Measurements from ENCODE around the gene CEP72.
"Not testable (repeated sequence)": the region's sequence is repeated elsewhere in the genome, so short reads cannot be mapped to it uniquely, and the experiment has no call there.

The CEP72 gene

DNA sequence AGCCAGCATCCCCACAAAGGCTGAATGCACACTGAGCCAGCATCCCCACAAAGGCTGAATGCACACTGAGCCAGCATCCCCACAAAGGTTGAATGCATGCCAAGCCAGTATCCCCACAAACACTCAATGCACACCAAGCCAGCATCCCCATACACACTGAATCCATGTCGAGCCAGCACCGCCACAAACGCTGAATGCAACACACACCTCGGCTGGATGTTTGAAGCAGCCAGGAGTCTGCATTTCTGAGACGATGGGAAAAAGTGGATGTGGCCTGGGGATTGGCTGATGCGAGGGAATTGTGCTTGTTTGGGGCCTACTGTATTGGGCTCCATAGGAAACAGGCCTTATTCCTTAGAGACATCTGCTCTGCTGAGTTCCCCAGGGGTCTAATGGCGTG is 30.9 kb upstream of the CEP72 start:
- H3K4me2 ChIP-seq (ENCODE audit: insufficient read depth, low read length): no peak overlapping the region
- H4K20me1 ChIP-seq (ENCODE audit: insufficient read depth, low read length): no peaks in the 10 kb centered on the region
- H3K4me3 ChIP-seq (ENCODE audit: low read depth in 1 of 2, low read length in 2 of 2): no peak overlapping the region
- no peaks in the 10 kb centered on the region for H3K79me2 ChIP-seq (ENCODE audit: insufficient read depth, low read length)
- no peak overlapping the region for H3K9ac ChIP-seq (ENCODE audit: low read depth, low read length)
- ATAC-seq (ENCODE audit: insufficient read depth, low read depth): no peak
- no peak overlapping the region for H2AFZ ChIP-seq (ENCODE audit: low read depth, low read length)
- H3K9me3 ChIP-seq (ENCODE audit: insufficient read depth, low read length, severe bottlenecking): no peaks in the 10 kb centered on the region
- TF ChIP-seq, protein P1, sequence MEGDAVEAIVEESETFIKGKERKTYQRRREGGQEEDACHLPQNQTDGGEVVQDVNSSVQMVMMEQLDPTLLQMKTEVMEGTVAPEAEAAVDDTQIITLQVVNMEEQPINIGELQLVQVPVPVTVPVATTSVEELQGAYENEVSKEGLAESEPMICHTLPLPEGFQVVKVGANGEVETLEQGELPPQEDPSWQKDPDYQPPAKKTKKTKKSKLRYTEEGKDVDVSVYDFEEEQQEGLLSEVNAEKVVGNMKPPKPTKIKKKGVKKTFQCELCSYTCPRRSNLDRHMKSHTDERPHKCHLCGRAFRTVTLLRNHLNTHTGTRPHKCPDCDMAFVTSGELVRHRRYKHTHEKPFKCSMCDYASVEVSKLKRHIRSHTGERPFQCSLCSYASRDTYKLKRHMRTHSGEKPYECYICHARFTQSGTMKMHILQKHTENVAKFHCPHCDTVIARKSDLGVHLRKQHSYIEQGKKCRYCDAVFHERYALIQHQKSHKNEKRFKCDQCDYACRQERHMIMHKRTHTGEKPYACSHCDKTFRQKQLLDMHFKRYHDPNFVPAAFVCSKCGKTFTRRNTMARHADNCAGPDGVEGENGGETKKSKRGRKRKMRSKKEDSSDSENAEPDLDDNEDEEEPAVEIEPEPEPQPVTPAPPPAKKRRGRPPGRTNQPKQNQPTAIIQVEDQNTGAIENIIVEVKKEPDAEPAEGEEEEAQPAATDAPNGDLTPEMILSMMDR (IDR thresholded peaks at IDR 0.05; ENCODE audit: borderline replicate concordance, extremely low read depth, low read length, poor library complexity, severe bottlenecking): no peak
- no peak for TF ChIP-seq EZH2 (IDR thresholded peaks at IDR 0.05; ENCODE audit: borderline replicate concordance, low read depth, low read length, severe bottlenecking)
- no peaks in the 10 kb centered on the region for H3K4me1 ChIP-seq (ENCODE audit: insufficient read depth, low read length)
- no peak overlapping the region for H3K27ac ChIP-seq (ENCODE audit: low read length)
- H3K36me3 ChIP-seq (ENCODE audit: insufficient read depth, low read length): no peaks in the 10 kb centered on the region
- DNase-seq: no peak
- H3K27me3 ChIP-seq (ENCODE audit: insufficient read depth, low read length, poor library complexity): no peaks in the 10 kb centered on the region

DNA sequence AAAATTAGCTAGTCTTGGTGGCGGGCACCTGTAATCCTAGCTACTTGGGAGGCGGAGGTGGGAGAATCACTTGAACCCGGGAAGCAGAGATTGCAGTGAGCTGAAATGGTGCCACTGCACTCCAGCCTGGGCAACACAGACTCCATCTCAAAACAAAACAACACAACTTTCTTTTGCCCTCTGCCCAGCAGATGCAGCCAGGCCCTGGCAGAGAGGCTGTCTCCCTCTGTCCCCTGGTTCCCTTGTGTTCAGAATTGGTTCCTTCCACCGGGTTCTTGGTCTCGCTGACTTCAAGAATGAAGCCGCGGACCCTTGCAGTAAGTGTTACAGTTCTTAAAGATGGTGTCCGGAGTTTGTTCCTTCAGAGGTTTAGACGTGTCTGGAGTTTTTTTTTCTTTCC is 30.2 kb upstream of the CEP72 start:
- no peak overlapping the region for H2AFZ ChIP-seq (ENCODE audit: low read depth, low read length)
- no peak overlapping the region for H3K4me2 ChIP-seq (ENCODE audit: insufficient read depth, low read length)
- H4K20me1 ChIP-seq (ENCODE audit: insufficient read depth, low read length): no peaks in the 10 kb centered on the region
- no peaks in the 10 kb centered on the region for H3K27me3 ChIP-seq (ENCODE audit: insufficient read depth, low read length, poor library complexity)
- no peak overlapping the region for H3K9ac ChIP-seq (ENCODE audit: low read depth, low read length)
- no peak overlapping the region for H3K27ac ChIP-seq (ENCODE audit: low read length)
- no peaks in the 10 kb centered on the region for H3K9me3 ChIP-seq (ENCODE audit: insufficient read depth, low read length, severe bottlenecking)
- DNase-seq: no peak
- no peaks in the 10 kb centered on the region for H3K79me2 ChIP-seq (ENCODE audit: insufficient read depth, low read length)
- no peaks in the 10 kb centered on the region for H3K4me1 ChIP-seq (ENCODE audit: insufficient read depth, low read length)
- no peak for ATAC-seq (ENCODE audit: insufficient read depth, low read depth)
- TF ChIP-seq EZH2 (IDR thresholded peaks at IDR 0.05; ENCODE audit: borderline replicate concordance, low read depth, low read length, severe bottlenecking): no peak
- TF ChIP-seq, protein P1 (IDR thresholded peaks at IDR 0.05; ENCODE audit: borderline replicate concordance, extremely low read depth, low read length, poor library complexity, severe bottlenecking): no peak
- no peaks in the 10 kb centered on the region for H3K36me3 ChIP-seq (ENCODE audit: insufficient read depth, low read length)
- H3K4me3 ChIP-seq (ENCODE audit: low read depth in 1 of 2, low read length in 2 of 2): no peak overlapping the region

DNA sequence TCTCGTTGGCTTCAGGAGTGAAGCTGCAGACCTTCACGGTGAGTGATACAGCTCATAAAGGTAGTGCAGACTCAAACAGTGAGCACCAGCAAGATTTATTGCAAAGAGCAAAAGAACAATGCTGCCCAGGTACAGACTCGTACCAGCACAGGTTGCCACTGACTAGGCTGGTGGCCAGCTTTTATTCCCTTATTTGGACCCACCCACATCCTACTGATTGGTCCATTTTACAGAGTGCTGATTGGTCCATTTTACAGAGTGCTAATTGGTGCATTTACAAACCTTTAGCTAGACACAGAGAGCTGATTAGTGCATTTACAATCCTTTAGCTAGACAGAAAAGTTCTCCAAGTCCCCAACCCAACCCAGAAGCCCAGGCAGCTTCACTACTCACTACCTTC is 29.7 kb upstream of the CEP72 start:
- not testable (repeated sequence) for H2AFZ ChIP-seq (ENCODE audit: low read depth, low read length); H3K79me2 ChIP-seq (ENCODE audit: insufficient read depth, low read length); H3K4me2 ChIP-seq (ENCODE audit: insufficient read depth, low read length); H4K20me1 ChIP-seq (ENCODE audit: insufficient read depth, low read length); H3K9ac ChIP-seq (ENCODE audit: low read depth, low read length); H3K36me3 ChIP-seq (ENCODE audit: insufficient read depth, low read length); H3K4me3 ChIP-seq (ENCODE audit: low read depth in 1 of 2, low read length in 2 of 2); ATAC-seq (ENCODE audit: insufficient read depth, low read depth); H3K4me1 ChIP-seq (ENCODE audit: insufficient read depth, low read length); H3K27me3 ChIP-seq (ENCODE audit: insufficient read depth, low read length, poor library complexity); H3K9me3 ChIP-seq (ENCODE audit: insufficient read depth, low read length, severe bottlenecking); H3K27ac ChIP-seq (ENCODE audit: low read length); DNase-seq

DNA sequence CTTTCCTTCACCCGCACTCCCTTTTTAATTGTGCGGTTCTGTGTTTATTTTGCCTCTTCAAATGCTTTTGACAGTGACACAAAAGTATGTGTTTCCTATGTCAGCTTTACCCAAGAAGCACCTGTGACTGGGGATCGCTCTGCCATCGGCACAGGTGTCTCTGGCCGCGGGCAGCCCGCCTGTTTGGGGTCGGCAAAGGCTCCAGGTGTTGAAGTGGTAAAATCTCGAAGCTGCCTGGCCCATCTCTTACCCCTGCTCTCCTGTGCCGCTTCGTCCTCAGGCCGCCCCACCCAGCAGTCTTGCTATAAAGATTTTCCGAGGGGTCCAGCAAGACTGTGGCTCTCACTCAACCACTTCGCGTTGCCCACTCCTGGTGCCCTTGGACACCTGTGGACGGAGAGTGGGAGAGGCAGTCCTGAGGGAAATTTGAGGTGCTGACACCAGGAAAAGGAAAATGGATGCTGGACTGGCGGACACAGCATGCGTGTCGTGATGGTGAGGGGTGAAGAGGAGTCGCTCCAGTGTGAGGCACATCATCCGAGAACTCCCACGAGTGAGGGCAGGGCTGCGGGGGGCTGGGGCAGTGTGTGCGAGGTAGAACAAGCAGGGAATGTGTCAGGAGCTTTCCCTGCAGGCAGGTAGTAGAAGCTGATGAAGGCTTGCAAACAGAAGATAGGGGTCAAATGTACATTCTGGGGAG is 29.1 kb upstream of the CEP72 start:
- no peaks in the 10 kb centered on the region for H3K9me3 ChIP-seq (ENCODE audit: insufficient read depth, low read length, severe bottlenecking)
- no peaks in the 10 kb centered on the region for H3K79me2 ChIP-seq (ENCODE audit: insufficient read depth, low read length)
- no peaks in the 10 kb centered on the region for H3K4me1 ChIP-seq (ENCODE audit: insufficient read depth, low read length)
- H3K9ac ChIP-seq (ENCODE audit: low read depth, low read length): no peak overlapping the region
- TF ChIP-seq EZH2 (IDR thresholded peaks at IDR 0.05; ENCODE audit: borderline replicate concordance, low read depth, low read length, severe bottlenecking): no peak
- TF ChIP-seq, protein P1 (IDR thresholded peaks at IDR 0.05; ENCODE audit: borderline replicate concordance, extremely low read depth, low read length, poor library complexity, severe bottlenecking): no peak
- no peak for ATAC-seq (ENCODE audit: insufficient read depth, low read depth)
- no peak overlapping the region for H3K4me3 ChIP-seq (ENCODE audit: low read depth in 1 of 2, low read length in 2 of 2)
- no peaks in the 10 kb centered on the region for H3K36me3 ChIP-seq (ENCODE audit: insufficient read depth, low read length)
- H3K27me3 ChIP-seq (ENCODE audit: insufficient read depth, low read length, poor library complexity): no peaks in the 10 kb centered on the region
- H3K27ac ChIP-seq (ENCODE audit: low read length): no peak overlapping the region
- DNase-seq: no peak
- no peaks in the 10 kb centered on the region for H4K20me1 ChIP-seq (ENCODE audit: insufficient read depth, low read length)
- no peak overlapping the region for H2AFZ ChIP-seq (ENCODE audit: low read depth, low read length)
- no peak overlapping the region for H3K4me2 ChIP-seq (ENCODE audit: insufficient read depth, low read length)
